Activated T-cell treated with anti-CD3 and anti-CD28 coated beads for 48 hours (primary cell): Measurements from ENCODE around the gene MTARC1.

Experiments used
- DNase-seq: peaks from one replicate; pipeline ENCODE4 v3.0.0-alpha.2; 2020; ENCODE audit warnings: low read depth

The MTARC1 gene

DNA sequence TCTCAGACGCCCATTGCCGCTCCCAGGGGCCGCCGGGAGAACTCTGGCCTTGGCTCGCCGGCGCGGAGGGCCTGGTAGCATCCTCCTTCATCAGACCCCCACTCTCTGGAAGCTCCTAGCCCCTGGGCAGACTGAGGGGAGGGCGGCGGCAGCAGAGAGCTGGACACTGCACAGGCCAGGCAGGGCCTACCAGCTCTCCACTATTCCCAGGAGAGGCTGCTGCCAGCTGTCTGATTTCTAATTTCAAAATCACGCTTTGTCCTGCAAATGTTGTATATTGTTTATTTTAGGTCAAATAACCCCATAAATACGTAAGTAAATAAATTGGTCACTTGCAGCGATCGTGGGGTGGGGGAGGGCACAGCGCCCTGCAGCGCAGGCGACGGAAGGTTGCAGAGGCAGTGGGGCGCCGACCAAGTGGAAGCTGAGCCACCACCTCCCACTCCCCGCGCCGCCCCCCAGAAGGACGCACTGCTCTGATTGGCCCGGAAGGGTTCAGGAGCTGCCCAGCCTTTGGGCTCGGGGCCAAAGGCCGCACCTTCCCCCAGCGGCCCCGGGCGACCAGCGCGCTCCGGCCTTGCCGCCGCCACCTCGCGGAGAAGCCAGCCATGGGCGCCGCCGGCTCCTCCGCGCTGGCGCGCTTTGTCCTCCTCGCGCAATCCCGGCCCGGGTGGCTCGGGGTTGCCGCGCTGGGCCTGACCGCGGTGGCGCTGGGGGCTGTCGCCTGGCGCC, at the start of gene MTARC1:
Gene MTARC1 (plus strand): TSS at position 577 of the 732 bp plus-strand sequence. CDS start 32 bp downstream, at position 609.
- DNase-seq, result no peak

DNA sequence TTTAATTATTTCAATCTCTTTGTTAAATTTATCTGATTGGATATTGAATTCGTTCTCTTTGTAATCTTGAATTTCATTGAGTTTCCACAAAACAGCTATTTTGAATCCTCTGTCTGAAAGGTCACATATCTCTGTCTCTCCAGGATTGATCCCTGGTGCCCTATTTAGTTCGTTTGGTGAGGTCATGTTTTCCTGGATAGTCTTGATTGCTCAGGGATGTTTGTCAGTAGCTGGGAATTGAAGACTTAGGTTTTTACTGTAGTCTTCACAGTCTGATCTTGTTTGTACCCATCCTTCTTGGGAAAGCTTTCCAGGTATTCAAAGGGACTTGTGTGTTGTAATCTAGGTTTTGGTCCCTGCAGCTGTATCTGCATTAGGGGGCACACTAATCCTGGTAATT, 45.4 kb upstream of the MTARC1 start:
- DNase-seq, result no peak

DNA sequence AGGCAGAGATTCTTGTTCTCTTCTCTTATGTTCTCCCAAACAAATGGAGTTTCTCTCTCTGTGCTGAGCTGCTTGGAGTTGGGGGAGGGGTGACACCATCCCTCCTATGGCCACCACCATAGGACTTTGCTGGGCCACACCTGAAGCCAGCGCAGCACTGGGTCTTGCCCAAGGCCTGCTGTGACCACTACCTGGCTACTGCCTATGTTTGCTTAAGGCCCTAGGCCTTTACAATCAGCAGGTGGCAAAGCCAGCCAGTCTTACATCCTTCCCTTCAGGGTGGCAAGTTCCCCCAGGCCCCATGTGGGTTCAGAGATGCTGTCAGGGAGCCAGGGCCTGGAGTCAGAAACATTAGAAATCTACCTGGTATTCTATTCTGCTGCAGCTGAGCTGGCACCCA, 44.9 kb upstream of the MTARC1 start:
- no peak for DNase-seq

DNA sequence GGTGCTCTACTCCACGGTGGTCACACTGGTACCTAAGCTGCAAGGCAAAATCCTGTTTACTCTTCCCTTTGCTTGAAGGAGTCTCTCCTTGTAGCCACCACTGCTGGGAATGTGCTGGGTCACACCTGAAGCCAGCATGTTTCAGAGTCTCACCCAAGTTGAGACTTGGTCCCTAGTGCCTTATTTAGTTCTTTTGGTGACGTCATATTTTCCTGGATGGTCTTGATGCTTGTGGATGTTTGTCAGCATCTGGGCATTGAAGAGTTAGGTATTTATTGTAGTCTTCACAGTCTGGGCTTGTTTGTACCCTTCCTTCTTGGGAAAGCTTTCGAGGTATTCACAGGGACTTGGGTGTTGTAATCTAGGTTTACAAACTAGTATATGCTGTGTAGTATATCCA, 44.2 kb upstream of the MTARC1 start:
- DNase-seq, result no peak

DNA sequence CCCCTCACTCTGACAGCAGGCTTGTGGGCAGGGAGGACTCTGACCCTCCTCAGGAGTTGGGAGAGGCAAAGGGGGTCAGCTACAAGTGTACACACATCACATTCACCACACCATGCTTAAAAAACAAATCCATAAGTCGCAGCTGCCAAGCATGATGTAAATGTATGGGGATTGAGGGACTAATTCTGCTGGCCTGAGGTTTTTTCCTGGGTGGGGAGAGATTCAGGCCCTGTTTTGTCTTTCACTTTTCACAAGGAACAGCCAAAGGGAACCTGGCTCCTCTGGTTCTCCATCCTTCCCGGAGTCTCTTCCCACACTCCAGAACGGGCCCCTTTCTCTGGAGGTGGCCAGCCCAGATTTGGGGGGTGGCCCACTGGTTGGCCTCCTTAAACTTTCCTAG, 39.9 kb upstream of the MTARC1 start:
- DNase-seq, result no peak

DNA sequence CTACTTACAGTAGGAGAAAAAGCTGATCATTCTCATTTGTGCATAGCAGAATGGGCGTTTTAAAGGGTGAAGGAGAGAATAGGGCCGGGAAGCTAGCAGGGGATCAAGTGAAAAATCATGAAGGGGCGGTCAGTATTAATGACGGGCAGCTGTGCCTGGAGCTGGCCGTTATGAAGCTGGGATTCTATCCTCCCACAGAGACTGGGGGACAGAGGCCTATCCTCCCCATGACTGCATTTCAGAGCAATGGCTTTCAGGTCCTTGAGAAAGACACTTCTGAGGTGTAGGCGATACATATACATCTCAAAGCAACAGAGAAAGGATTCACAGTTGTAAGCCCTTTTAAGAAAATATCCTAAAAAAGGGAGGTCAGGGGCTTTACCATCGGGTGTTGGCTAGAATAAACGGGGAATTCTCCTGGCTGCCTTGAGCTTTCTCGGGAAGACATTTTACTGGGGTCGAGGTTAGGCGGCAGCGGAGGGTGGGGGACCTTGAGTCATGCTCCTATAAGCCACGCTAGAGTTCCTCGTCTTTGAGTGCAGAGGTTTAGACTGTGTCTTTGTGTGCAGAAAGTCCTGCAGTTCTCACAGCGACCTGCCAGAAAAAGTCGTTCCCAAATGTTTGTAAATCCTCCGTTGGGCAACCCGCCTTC, 39.1 kb upstream of the MTARC1 start:
- DNase-seq, result no peak

DNA sequence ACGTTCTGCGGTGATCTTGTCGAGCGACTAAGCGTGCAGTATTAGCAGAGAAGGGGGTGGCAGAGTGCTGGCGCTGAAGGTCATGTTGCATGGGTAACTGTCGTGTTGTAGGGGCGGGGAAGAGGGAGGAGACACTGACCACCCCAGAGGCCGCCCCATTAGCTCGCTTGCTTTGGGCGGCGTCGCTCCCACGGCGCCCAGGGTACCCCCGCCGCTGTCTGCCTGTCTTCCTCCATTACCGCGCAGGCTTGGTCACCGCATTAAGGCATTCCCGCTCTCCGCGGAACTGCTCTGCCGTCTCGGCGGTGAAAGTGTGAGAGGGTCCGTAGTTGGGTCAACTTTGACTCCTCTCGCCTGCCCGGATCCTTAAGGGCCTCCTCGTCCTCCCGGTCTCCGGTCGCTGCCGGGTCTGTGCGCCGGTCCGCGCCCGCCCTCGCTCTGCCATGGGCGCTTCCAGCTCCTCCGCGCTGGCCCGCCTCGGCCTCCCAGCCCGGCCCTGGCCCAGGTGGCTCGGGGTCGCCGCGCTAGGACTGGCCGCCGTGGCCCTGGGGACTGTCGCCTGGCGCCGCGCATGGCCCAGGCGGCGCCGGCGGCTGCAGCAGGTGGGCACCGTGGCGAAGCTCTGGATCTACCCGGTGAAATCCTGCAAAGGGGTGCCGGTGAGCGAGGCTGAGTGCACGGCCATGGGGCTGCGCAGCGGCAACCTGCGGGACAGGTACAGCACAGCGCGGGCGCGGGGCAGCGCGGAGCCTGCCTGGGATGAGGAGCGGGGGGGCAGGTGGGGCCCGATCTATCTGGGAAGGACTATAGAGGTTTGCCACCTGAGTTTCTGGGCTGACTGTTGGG, 38.4 kb upstream of the MTARC1 start, which contains the start of gene MTARC2:
Gene MTARC2 (plus strand): TSS at position 234 of the 846 bp plus-strand sequence. CDS start 210 bp downstream, at position 444.
- DNase-seq, result no peak

DNA sequence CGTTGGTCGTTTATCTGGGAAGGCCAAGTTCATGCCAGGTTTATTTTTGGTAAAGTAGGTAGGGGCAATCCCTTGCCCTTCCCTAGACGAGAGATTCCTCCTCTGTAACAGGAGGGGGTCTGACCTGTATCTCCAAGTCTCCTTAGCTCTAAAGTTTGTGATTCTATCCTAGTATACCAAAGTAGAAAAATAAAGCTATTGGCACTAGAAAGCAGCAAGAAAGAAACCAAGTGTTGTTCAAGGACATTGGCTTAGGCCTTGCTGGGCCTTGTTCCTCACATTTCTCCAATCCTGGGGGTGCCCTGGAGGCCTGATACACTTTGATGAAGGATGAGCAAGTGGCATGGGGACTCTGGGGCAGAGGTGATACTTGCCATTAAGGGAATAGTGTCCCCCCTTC, 37.8 kb upstream of the MTARC1 start:
- no peak for DNase-seq

DNA sequence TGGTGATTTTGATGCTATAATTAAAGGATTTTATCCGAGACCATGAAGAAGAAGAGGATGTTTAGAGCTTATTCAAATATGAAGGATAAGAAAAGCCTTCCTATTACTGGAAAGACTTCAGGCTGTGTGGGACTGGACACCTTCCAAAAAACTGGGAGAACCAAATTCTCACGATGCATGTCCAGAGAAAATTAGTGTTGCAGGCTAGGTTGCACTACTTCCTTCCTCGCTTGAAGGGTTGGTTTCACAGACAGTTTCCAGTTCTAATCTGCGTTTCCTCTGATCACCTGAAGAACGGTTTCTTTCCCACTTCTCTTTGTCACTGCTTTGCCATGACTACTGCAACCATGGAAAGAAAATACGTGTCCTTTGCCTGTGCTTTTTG, 36.6 kb upstream of the MTARC1 start:
- DNase-seq, result no peak

DNA sequence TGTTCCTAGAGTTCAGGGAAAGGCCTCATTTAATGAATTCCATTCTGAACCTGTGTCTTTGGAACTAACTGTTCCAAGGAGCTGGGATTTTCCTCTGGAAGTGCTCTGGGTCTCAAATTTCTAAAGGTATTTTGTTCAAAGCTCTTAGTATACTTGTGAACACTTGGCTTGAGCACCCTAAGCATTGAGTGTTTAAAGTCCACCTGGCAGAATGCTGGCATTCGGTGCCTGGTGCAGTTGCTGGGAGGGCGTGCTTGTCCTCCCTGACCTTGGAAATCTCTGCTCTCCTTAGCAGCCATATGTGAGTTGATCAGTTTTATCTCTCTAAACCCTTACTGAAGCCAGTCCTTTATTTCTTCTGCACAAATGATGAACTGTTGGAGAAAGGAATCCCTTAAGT, 35.6 kb upstream of the MTARC1 start:
- no peak for DNase-seq

DNA sequence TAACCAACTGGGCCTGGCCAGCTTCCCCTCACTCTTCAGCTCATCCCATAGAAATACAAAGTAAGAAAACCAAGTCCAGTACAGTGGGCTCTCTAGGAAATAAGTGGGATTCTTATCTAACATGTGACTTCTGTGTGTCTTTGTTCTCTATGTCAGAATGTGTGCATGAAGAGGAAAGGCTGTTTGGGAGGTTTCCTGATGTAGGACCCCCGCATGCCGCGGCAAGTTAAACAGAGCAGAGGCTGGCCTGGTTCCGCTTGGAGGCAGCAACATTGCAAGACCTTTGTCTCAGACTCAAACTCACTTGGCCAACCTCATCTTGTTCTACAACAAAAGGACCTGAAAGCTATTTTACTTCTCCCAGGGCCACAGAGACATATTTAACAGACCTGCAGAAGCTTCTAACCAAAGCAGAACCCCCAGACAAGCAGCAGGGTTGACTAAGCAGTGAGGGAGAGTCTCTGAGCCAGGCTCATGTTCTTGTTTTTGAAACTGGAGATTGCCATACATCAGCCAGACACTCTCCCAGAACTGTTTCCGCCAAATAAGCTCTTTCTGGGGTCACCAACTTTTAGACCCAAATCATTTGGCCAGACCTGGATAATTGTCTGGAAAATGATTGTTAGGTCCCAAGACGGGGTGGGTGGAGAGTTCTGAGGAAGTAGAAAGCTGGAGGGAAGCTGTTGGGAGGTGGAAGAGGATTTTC, 32.3 kb upstream of the MTARC1 start:
- no peak for DNase-seq

DNA sequence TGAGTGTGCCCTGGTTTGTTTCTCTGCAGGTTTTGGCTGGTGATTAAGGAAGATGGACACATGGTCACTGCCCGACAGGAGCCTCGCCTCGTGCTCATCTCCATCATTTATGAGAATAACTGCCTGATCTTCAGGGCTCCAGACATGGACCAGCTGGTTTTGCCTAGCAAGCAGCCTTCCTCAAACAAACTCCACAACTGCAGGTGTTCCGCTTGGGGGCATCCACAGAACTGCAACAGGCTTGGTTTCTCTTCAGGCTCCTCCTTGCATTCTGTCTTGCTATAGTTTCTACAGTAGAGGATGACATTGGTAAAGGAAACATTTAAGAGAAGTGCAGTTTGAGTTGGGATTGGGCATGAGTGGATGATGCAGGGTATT, 31.8 kb upstream of the MTARC1 start:
- DNase-seq, result no peak

DNA sequence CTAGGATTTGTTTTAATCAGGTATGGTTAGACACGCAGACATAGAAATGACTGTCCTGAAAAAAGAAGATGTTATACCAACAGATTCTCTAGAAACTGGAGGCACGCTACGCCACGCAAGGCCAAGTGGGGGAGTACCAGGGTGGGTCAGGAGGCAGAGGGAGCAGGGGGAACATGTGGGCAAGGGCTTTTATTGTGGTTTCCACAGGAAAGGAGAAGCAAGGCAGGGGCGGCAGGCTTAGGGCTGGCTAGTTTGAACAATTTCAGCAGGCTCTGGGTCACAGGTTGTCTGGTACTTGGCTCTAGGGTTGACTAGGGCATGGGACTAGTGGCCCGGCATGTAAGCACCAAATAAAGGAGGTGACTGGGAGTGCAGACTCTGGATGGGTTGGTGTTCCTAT, 31.4 kb upstream of the MTARC1 start:
- no peak for DNase-seq

DNA sequence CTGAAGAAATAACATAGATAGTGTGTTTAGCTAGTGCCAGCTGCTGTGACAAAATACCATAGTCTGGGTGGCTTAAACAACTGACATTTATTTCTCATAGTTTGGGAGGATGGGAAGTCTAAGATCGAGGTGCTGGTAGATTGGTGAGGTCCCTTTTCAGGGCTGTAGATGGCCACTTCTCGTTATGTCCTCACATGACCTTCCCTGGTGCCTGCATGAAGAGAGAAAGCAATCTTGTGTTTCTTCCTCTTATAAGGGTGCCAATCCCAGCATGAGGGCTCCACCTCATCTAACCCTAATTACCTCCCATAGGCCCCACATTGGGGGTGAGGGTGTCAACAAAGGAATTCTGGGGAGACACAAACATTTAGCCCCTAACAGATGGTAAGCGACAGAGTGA, 29.3 kb upstream of the MTARC1 start:
- no peak for DNase-seq

DNA sequence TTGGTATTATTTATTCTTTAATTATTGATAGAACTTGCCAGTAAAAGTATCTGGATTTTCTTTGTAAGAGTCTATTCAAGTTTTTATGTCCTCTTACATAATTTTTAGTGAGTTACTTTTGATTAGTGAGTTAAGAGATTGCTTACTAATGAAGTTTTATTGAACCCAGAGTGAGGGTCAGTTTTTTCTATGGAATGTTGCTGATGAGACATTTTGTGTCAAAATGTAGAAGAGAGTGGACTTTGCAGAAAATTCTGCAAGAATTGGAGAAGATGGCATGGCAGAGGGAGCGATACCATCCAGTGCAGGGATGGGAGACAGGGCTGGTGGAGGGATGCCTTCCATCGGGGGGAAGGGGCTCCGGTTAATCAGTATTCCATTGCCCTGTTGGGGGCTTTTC, 27.6 kb upstream of the MTARC1 start:
- DNase-seq, result no peak

DNA sequence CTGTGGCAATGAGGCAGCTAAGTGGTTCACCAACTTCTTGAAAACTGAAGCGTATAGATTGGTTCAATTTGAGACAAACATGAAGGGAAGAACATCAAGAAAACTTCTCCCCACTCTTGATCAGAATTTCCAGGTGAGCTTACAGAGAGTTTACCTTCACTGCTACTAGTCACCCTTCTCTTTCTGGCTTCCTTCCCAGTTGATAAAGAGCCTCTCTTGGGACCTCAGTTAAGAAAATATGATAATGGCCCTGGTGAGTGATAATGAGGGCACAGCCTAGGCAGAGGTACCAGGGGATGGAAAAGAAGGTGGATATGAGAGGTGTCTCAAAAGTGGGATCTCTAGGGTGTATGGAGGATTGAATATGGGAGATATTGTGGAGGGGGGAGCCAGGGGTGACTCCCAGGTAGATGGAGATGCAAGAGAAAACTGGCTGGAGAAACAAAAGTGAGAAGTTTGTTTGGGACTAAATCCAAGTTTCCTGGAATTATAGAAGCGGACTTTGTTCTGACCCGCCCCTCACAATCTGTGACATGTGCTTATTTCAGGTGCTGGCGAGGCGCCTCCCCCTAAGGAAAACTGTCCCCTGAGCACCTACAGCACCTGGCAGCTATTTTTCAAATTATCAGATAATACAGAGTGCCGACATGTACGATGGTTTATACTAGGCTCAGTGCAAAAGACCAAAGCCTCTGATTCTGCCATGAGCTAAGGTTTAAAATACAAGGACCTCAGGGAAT, 24.9 kb upstream of the MTARC1 start:
- no peak for DNase-seq

DNA sequence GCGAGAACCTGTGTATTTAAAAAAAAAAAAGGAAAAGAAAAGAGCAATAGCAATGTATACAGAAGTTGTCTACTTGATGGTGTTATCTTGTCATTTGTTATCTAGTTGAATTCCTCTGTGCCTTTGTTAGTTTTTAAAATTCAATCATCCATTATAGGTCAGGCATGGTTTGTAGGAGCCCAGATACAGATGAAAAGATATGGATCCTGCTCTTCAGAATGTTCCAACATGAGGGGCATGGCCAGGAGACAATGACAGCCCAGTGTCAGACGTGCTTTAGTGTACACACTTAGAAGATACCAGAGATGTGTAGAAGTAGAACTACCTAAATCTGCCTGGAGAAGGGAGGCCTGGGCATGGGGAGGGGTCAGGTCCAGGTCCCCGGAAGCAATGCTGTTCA, 22.0 kb upstream of the MTARC1 start:
- no peak for DNase-seq

DNA sequence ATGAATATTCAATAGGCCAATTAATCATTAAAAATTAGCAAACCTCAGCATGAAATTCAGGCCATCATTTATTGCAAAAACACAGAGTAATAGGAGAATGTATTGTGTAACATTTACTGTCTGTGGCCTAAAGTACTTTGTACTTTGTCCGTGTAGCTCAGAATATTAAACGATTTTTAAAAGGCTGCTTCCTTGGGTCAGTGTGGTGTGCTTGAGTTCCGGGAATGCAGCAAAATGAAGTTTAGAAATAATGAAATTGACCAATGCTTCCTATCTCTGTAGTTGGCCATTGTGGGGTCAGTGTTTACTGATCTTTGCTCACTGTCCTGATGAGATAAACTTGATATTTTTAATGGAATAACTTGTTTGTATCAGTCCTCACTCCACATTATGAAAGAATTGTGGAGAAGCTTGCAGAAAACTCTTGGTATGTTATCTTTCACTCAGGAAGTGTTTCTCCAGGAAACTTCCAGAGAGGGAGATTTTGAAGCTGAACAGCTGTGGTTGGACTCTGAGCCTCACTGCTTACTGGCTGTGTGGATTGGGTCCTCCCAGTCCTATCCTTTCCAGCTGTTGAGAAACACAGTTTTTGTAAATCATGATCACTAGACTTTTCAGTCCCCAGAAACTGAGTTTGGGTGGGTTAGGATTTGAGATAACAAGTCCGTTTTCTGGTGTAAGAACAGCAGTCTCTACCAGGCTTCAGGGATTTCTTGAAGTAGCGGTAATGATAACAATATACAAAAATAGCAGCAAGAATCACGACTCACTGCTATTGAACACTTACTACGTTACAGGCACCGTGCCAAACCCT, 19.2 kb upstream of the MTARC1 start:
- DNase-seq, result no peak

DNA sequence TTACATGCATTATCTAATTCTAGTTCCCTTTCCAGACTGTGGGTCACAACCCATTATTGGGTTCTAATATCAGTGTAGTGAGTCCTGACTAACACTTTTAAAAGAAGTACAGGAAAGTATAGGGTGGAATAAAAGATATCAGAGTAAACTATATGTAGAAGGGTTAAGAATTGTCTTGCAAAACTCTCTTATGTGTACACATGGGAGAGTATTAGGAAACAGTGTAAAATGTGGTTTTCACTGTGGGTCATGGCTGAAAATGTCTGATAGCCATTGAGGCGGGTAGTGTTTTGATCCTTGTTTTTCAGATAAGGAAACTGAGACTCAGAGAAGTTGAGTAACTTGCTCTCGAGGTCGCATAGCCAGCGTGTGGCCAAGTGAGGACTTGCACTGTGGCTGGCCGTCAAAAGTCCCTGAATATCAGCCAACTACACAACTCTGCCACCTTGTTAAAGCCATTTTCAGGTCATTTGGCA, 18.5 kb upstream of the MTARC1 start:
- no peak for DNase-seq

DNA sequence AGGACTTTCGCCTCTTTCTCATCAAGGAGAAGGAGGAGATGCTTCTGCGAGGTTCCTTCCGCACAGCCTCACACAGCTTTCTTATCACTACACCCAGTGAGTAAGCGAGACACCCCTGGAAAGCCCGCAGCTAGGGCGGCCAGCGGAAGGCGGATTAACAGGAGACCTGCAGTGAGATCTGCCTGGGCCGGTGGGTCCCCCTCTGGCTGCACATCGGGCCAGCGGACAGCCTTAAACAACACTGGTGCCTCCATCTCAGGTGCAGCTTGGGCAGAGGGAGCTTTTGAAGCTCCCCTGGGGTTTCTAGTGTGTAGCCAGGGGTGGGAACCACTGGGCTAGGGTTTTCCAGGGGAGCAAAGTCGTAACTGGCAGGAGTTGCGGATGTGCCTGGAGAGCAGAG, 17.5 kb upstream of the MTARC1 start:
- DNase-seq, result no peak
